ENCODE data around the gene MT1G. TPM values are rescaled to one million over a fixed set of nuclear protein-coding genes. Genes with fewer than 3 reads are reported as not detected.

MT1G gene
- total and polyA plus RNA-seq, 9 of the 15 experiments (the other 6 are each of a cell fraction or from before 2014, with no cell fraction given) = 0.28 to 1.7 (median 0.69) TPM; not detected in 4

DNA sequence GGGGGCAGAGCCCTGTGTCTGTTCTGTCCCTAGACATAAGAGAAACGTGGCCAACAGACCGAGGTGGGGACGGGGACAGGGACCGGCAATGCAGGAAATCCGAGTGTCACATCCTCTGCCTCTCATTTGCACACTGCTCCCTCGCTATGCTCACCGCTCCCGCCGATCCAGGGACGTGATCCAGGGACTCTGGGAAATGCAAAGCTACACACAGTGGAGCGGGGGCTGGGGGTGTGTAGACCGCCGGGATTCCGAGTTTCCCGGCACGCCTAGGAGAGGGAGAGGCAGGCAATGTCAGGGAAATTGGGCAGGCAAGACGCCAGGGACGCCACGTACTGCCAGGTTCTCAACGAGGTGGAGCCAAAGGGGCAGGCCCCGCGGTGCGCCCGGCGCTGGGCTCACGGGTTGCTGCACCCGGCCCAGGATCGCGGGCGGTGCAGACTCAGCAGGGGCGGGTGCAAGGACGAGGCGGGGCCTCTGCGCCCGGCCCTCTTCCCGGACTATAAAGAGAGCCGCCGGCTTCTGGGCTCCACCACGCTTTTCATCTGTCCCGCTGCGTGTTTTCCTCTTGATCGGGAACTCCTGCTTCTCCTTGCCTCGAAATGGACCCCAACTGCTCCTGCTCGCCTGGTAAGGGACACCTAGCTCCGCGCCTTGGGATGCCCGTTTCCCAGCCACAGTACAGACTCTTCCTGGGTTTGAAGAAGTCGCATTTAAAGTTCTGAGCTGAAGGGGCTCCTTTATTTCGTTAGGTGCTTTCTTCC lies 14.3 kb upstream of the MT1G start, which contains the start of gene MT1X (continued):
- TF ChIP-seq, protein P1, sequence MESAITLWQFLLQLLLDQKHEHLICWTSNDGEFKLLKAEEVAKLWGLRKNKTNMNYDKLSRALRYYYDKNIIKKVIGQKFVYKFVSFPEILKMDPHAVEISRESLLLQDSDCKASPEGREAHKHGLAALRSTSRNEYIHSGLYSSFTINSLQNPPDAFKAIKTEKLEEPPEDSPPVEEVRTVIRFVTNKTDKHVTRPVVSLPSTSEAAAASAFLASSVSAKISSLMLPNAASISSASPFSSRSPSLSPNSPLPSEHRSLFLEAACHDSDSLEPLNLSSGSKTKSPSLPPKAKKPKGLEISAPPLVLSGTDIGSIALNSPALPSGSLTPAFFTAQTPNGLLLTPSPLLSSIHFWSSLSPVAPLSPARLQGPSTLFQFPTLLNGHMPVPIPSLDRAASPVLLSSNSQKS (CRISPR knock-in tag; IDR thresholded peaks at IDR 0.05) = no peak
- no peak for TF ChIP-seq SMAD1 (IDR thresholded peaks at IDR 0.05; ENCODE audit: low read depth, low read length, partially characterized antibody)
- TF ChIP-seq, protein P2, sequence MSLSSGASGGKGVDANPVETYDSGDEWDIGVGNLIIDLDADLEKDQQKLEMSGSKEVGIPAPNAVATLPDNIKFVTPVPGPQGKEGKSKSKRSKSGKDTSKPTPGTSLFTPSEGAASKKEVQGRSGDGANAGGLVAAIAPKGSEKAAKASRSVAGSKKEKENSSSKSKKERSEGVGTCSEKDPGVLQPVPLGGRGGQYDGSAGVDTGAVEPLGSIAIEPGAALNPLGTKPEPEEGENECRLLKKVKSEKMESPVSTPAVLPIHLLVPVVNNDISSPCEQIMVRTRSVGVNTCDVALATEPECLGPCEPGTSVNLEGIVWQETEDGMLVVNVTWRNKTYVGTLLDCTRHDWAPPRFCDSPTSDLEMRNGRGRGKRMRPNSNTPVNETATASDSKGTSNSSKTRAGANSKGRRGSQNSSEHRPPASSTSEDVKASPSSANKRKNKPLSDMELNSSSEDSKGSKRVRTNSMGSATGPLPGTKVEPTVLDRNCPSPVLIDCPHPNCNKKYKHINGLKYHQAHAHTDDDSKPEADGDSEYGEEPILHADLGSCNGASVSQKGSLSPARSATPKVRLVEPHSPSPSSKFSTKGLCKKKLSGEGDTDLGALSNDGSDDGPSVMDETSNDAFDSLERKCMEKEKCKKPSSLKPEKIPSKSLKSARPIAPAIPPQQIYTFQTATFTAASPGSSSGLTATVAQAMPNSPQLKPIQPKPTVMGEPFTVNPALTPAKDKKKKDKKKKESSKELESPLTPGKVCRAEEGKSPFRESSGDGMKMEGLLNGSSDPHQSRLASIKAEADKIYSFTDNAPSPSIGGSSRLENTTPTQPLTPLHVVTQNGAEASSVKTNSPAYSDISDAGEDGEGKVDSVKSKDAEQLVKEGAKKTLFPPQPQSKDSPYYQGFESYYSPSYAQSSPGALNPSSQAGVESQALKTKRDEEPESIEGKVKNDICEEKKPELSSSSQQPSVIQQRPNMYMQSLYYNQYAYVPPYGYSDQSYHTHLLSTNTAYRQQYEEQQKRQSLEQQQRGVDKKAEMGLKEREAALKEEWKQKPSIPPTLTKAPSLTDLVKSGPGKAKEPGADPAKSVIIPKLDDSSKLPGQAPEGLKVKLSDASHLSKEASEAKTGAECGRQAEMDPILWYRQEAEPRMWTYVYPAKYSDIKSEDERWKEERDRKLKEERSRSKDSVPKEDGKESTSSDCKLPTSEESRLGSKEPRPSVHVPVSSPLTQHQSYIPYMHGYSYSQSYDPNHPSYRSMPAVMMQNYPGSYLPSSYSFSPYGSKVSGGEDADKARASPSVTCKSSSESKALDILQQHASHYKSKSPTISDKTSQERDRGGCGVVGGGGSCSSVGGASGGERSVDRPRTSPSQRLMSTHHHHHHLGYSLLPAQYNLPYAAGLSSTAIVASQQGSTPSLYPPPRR (CRISPR knock-in tag; IDR thresholded peaks at IDR 0.05; ENCODE audit: borderline replicate concordance) = no peak
- peak; percentile 93 for TF ChIP-seq ZC3H11A (IDR thresholded peaks at IDR 0.05; ENCODE audit: low read depth, low read length)
- no peak for TF ChIP-seq PTRF (tag; IDR thresholded peaks at IDR 0.05)
- TF ChIP-seq, protein P3, sequence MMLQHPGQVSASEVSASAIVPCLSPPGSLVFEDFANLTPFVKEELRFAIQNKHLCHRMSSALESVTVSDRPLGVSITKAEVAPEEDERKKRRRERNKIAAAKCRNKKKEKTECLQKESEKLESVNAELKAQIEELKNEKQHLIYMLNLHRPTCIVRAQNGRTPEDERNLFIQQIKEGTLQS (IDR thresholded peaks at IDR 0.05) = no peak
- TF ChIP-seq, protein P3 (CRISPR knock-in tag; conservative IDR thresholded peaks at IDR 0.05) = no peak
- peak; percentile 59; the same call in 1 of the 2 replicates for TF ChIP-seq PHF8 (IDR thresholded peaks at IDR 0.05; ENCODE audit: borderline replicate concordance, low read length)

All from K562 (cell line).